HEK293T (cell line): Measurements from ENCODE around the gene UBL3.

ENCODE experiments used
- CTCF ChIA-PET: fragments of 350-600 bp; formaldehyde crosslinking; extraction: SDS; loops from one replicate; lab custom pipeline; 2021; ENCODE audit warnings: antibody characterized with exemption, inconsistent platforms; lab: Yijun Ruan, JAX
- POLR2A ChIA-PET: fragments of 350-600 bp; formaldehyde crosslinking; extraction: SDS; loops from one replicate; lab custom pipeline; 2020; ENCODE audit warnings: antibody characterized with exemption, inconsistent platforms; lab: Yijun Ruan, JAX
- DNase-seq: peaks from one replicate; pipeline ENCODE4 v3.0.0; 2012; ENCODE audit warnings: mixed read lengths; ENCODE audit errors: extremely low spot score
- ARNT ChIP-seq: fragments of 450-650 bp; IDR thresholded peaks from 2 replicates; pipeline ENCODE4 v1.6.1; 2017; ENCODE audit warnings: mild to moderate bottlenecking
- BHLHE40 ChIP-seq: fragments of 450-650 bp; IDR thresholded peaks from 2 replicates; pipeline ENCODE4 v1.6.1; 2016; ENCODE audit warnings: mild to moderate bottlenecking, moderate library complexity, borderline replicate concordance
- CTBP1 ChIP-seq: fragments of 450-650 bp; IDR thresholded peaks from 2 replicates; pipeline ENCODE4 v1.6.1; 2016; ENCODE audit warnings: borderline replicate concordance
- ELF4 ChIP-seq: fragments of 450-650 bp; IDR thresholded peaks from 2 replicates; pipeline ENCODE4 v1.6.1; 2017; ENCODE audit warnings: antibody characterized with exemption
- FOXA1 ChIP-seq: fragments of 450-650 bp; IDR thresholded peaks from 2 replicates; pipeline ENCODE4 v1.6.1; 2016; ENCODE audit warnings: mild to moderate bottlenecking
- FOXK2 ChIP-seq: fragments of 450-650 bp; IDR thresholded peaks from 2 replicates; pipeline ENCODE4 v1.6.1; 2016; ENCODE audit warnings: mild to moderate bottlenecking
- FOXM1 ChIP-seq: fragments of 450-650 bp; IDR thresholded peaks from 2 replicates; pipeline ENCODE4 v1.6.1; 2017; ENCODE audit warnings: mild to moderate bottlenecking, borderline replicate concordance
- HDGF ChIP-seq: fragments of 450-650 bp; IDR thresholded peaks from 2 replicates; pipeline ENCODE4 v1.6.1; 2017; ENCODE audit warnings: antibody characterized with exemption, borderline replicate concordance
- L3MBTL2 ChIP-seq: fragments of 450-650 bp; conservative IDR thresholded peaks from 2 replicates; pipeline ENCODE4 v1.6.1; 2016; ENCODE audit warnings: mild to moderate bottlenecking
- LEF1 ChIP-seq: fragments of 450-650 bp; IDR thresholded peaks from 2 replicates; pipeline ENCODE4 v1.6.1; 2017; ENCODE audit warnings: mild to moderate bottlenecking, borderline replicate concordance
- NFRKB ChIP-seq: fragments of 450-650 bp; IDR thresholded peaks from 2 replicates; pipeline ENCODE4 v1.6.1; 2016; ENCODE audit warnings: mild to moderate bottlenecking, moderate library complexity
- PKNOX1 ChIP-seq: fragments of 450-650 bp; IDR thresholded peaks from 2 replicates; pipeline ENCODE4 v1.6.1; 2016
- SP1 ChIP-seq: fragments of 450-650 bp; IDR thresholded peaks from 2 replicates; pipeline ENCODE4 v1.6.1; 2017
- SUZ12 ChIP-seq: fragments of 450-650 bp; IDR thresholded peaks from 2 replicates; pipeline ENCODE4 v1.6.1; 2016; ENCODE audit warnings: mild to moderate bottlenecking
- TARDBP ChIP-seq: fragments of 450-650 bp; IDR thresholded peaks from 2 replicates; pipeline ENCODE4 v1.6.1; 2016
- ZNF384 ChIP-seq: fragments of 450-650 bp; IDR thresholded peaks from 2 replicates; pipeline ENCODE4 v1.6.1; 2016

Gene UBL3

GRCh38 chr13:29785978-29786377, 64.4 kb downstream of the UBL3 start:
- POLR2A ChIA-PET: no interaction called here
- TF ChIP-seq HDGF (no peak), L3MBTL2 (no peak), CTBP1 (no peak), PKNOX1 (no peak), ZNF384 (no peak), ARNT (no peak), SUZ12 (no peak), SP1 (no peak), BHLHE40 (no peak), NFRKB (no peak), TARDBP (no peak), FOXK2 (no peak), LEF1 (no peak), FOXM1 (no peak), FOXA1 (no peak), ELF4 (no peak)
- DNase-seq: no peak
- CTCF ChIA-PET: no interaction called here

- CTCF ChIA-PET: interaction anchor here (0.6 kb wide), 1 partner anchor 158 kb away, joined by 3 read pairs; no protein-coding TSS in a partner anchor
- no peak for TF ChIP-seq CTBP1
- no peak for TF ChIP-seq ELF4
- TF ChIP-seq ARNT: no peak
These were observed 67.6 kb downstream of the UBL3 start for GRCh38 chr13:29782798-29783197.

DNA sequence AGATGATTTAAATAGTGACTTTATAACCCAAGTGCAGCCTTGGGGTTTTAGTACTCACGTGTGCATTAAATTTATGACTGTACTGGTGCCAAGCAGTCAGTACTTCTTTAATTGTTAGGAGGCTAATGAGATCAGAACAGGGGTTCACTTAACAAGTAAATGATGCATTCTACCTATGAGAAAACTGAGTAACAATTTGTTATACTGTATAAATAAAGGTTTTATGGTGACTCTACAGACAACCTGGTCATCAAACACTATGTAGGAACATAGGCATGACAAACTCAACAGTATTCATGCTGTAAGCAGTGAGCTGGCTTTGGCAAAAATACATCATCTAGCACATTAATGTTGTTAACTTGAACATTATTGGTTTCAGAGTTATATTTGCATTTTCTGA, 75.6 kb downstream of the UBL3 start:
- DNase-seq: no peak
- no peak for TF ChIP-seq FOXM1
- TF ChIP-seq ZNF384: no peak
- TF ChIP-seq ELF4: no peak
- no peak for TF ChIP-seq NFRKB
- no peak for TF ChIP-seq ARNT
- no peak for TF ChIP-seq PKNOX1
- no peak for TF ChIP-seq TARDBP
- TF ChIP-seq HDGF: no peak
- no peak for TF ChIP-seq CTBP1
- TF ChIP-seq FOXA1: no peak
- TF ChIP-seq BHLHE40: no peak
- TF ChIP-seq FOXK2: no peak
- no peak for TF ChIP-seq LEF1
- no peak for TF ChIP-seq L3MBTL2
- no peak for TF ChIP-seq SP1
- TF ChIP-seq SUZ12: no peak
- CTCF ChIA-PET: no interaction called here
- POLR2A ChIA-PET: no interaction called here

More at GRCh38 chr13:29782798-29783197, 67.6 kb downstream of the UBL3 start:
- POLR2A ChIA-PET: no interaction called here
- no peak for DNase-seq

DNA sequence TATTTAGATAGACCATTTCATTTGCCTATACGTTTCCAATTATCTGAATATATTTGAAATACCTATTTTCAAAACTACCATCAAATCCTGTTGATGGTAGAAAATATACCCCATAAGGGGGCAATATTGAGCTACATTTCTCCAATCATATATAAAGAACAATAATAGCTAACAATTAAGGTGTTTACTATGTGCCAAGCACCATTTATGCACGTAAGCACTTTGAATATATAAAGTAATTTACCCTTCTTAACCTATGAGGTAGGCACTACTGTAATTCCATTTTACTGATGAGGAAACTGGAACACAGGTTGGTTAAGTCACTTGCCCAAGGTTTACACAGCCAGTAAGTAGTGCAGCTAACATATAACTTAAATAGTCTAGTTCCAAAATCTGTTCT, 79.2 kb downstream of the UBL3 start:
- ChIA-PET CTCF (interaction anchor here (0.8 to 2.4 kb wide), 6 partner anchors 76 to 344 kb away, joined by 3 to 12 read pairs (median 4); no protein-coding TSS in a partner anchor), POLR2A (interaction anchor here (1.0 kb wide), 1 partner anchor 342 kb away, joined by 4 read pairs; no protein-coding TSS in a partner anchor)
- TF ChIP-seq ARNT (no peak), HDGF (no peak)
- no peak for DNase-seq

- POLR2A ChIA-PET: no interaction called here
- CTCF ChIA-PET: interaction anchor here (0.6 kb wide), 1 partner anchor 357 kb away, joined by 3 read pairs; no protein-coding TSS in a partner anchor
- no peak for DNase-seq
- TF ChIP-seq L3MBTL2 (no peak), HDGF (no peak), FOXM1 (no peak), FOXA1 (no peak), TARDBP (no peak), SP1 (no peak), BHLHE40 (no peak), ARNT (no peak), ELF4 (no peak), ZNF384 (no peak), NFRKB (no peak)
These were observed 83.4 kb downstream of the UBL3 start for GRCh38 chr13:29767006-29767405.

- TF ChIP-seq ELF4 (no peak), PKNOX1 (no peak), L3MBTL2 (no peak), ZNF384 (no peak), NFRKB (no peak), ARNT (no peak), BHLHE40 (no peak), FOXA1 (no peak), SP1 (no peak), SUZ12 (no peak)
- CTCF ChIA-PET: no interaction called here
- no peak for DNase-seq
- POLR2A ChIA-PET: no interaction called here
These were observed 86.8 kb downstream of the UBL3 start for GRCh38 chr13:29763436-29764180.
